A549 (cell line): ENCODE data around the gene RHOT2.

Source experiments
- ATOH8 ChIP-seq: fragments of 250-450 bp; sonication (Bioruptor Pico); IDR thresholded peaks from 2 replicates; pipeline ENCODE4 v1.5.0; 2020; ENCODE audit warnings: low read depth, mild to moderate bottlenecking, moderate library complexity
- BCL3 ChIP-seq: fragments of >200 bp; sonication (Bioruptor Twin); formaldehyde crosslinking; IDR thresholded peaks from 3 replicates; pipeline ENCODE4 v1.6.1; 2016
- BHLHE40 ChIP-seq: IDR thresholded peaks from 2 replicates; pipeline ENCODE4 v1.6.1; 2012; ENCODE audit warnings: low read depth, low read length, inconsistent platforms
- CHD2 ChIP-seq: fragments of 150-350 bp; IDR thresholded peaks from 2 replicates; pipeline ENCODE4 v1.6.1; 2014; ENCODE audit warnings: low read length; ENCODE audit not compliant: partially characterized antibody
- CTCF ChIP-seq: fragments of >200 bp; sonication (Bioruptor Twin); formaldehyde crosslinking; IDR thresholded peaks from 3 replicates; pipeline ENCODE4 v1.5.1; 2016
- HOXA7 ChIP-seq: fragments of 250-450 bp; sonication (Bioruptor Pico); IDR thresholded peaks from 2 replicates; pipeline ENCODE4 v1.5.0; 2020; ENCODE audit warnings: mild to moderate bottlenecking, moderate library complexity
- JUN ChIP-seq, 2 experiments: fragments of >200 bp; sonication (Bioruptor Twin); formaldehyde crosslinking; IDR thresholded peaks; 2 replicates in 1 of 2; 3 replicates in 1 of 2; pipeline ENCODE4 v1.6.1; 2016 to 2017
- MYC ChIP-seq: IDR thresholded peaks from 2 replicates; pipeline ENCODE4 v1.6.1; 2012; ENCODE audit warnings: mild to moderate bottlenecking, inconsistent platforms, low read length, improper control_type of control experiment, borderline replicate concordance
- POLR2A ChIP-seq: IDR thresholded peaks from 2 replicates; pipeline ENCODE4 v1.6.1; 2012; ENCODE audit warnings: mild to moderate bottlenecking, low read length
- RAD21 ChIP-seq, 2 experiments: fragments of >200 bp in 1 of 2; sonication (Bioruptor Twin) in 1 of 2; formaldehyde crosslinking in 1 of 2; IDR thresholded peaks in 1 of 2; conservative IDR thresholded peaks in 1 of 2; 2 replicates in 1 of 2; 3 replicates in 1 of 2; pipeline ENCODE4 v1.6.1; 2012 to 2018; ENCODE audit warnings: inconsistent platforms in 1 of 2
- USF2 ChIP-seq: fragments of 450-650 bp; IDR thresholded peaks from 2 replicates; pipeline ENCODE4 v1.6.1; 2014; ENCODE audit warnings: antibody characterized with exemption
- ZC3H11A ChIP-seq: fragments of 450-650 bp; IDR thresholded peaks from 2 replicates; pipeline ENCODE4 v1.6.1; 2014; ENCODE audit warnings: antibody characterized with exemption, mild to moderate bottlenecking
- ZSCAN20 ChIP-seq: fragments of 250-450 bp; sonication (Bioruptor Pico); IDR thresholded peaks from 2 replicates; pipeline ENCODE4 v1.8.0; 2022; ENCODE audit warnings: mild to moderate bottlenecking, moderate library complexity

GRCh38 chr16:657487-657886 is 10.4 kb upstream of the RHOT2 start:
- TF ChIP-seq RAD21 (conservative IDR thresholded peaks at IDR 0.05 in 1 of 2, IDR thresholded peaks at IDR 0.05 in 1 of 2) (no peak), MYC (no peak), ZSCAN20 (CRISPR knock-in tag) (no peak), POLR2A (no peak), CTCF (no peak), BCL3 (no peak), HOXA7 (CRISPR knock-in tag) (no peak), ZC3H11A (no peak), ATOH8 (CRISPR knock-in tag) (no peak), USF2 (no peak), BHLHE40 (no peak), CHD2 (no peak), JUN (IDR thresholded peaks at IDR 0.05) (no peak)
